Amygdala (tissue), 56 donors: ENCODE results near the gene FERD3L.

ENCODE experiments used
- DNase-seq, 56 donors: peaks; one replicate each; lab custom pipeline; 2025; lab: John Stamatoyannopoulos, UW

FERD3L gene

DNA sequence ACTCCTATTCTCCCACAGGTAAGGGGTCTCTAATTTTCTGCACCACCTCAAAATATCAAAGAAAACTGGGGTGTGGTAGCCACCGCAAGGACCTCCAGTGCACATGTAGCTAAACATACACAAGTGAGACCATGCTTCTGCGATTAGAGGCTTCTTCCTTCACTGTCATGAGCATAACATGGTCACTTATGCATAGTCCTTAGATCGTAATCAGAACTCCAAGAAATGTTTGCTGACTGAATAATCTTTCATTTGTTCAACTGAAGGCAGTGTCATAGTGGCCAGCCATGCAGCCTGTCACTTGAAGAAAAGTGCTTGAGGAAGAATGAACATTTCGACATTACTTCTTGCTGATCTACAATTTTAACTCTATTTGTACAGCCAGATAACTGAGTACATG is 42.3 kb downstream of the FERD3L start:
- DNase-seq: no peak

DNA sequence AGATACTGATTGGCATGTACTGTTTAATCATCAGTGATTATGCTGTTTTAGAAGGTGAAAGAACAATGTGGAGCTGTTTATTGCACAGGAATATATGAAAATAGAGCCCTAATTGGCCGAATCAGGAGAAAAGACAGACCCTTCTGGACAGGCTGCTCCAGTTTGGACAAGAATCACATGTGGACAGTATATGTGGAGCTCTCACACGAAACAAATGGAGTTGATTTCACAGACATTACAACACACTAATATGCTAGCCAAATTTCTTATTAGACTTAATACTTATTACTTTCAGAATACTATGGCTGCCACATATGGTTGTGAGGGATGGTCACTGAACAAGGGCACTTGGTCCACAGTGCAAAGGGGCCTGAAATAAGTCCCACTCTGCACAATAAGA is 43.3 kb downstream of the FERD3L start:
- DNase-seq: no peak

DNA sequence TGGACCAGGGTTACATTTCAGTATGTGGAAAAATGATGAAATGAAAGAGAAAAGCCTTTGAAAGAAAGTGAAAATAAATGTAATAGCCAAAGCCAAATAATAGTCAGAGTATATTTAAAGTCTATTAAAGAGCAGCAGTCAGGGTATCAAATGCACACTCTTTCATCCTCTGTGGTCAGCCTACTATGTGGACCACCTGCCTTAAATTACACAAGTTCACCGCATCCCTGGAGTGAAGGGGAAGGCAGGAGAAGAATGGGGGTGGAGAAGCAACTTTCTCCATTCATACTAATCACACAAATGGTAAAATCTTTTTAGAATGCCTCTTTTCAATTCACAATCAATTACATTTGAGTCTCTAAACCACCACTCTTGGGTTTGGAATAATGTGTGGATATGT is 43.7 kb downstream of the FERD3L start:
- no peak for DNase-seq

DNA sequence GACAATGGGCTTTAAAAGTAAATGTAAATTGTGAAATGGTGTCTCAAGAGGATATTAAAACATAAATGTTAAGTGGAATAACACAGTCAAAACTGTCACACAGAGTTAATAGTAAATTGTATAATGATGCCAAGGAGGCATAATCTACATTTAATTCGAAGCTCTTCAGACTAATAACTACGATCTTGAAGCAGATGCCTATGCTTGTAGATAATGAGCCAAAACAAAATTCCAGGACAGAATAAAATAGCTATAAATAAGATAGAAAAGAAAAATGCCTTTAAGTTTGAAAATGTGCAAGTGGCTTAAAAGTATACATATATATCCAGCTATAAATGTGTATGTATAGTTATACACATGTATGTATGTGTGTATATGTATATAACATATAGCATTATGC is 45.3 kb downstream of the FERD3L start:
- DNase-seq: no peak

DNA sequence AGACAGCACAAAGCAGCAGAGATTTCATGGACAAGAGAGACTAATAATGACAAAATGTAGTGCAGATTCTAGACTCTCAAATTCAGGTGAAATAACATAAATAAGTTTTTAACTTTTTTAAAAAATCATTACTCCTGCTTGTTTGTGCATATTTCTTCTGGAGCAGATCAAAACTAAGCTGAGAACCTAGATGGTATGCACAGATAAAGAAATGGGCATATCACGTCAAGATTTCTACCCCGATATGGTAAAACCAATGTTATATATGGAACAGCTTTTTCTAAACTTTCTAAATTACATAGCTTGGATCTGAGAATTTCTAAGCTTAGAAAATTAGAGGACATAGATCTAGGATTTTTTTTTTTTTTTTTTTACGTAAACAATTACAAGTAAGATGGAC is 46.0 kb downstream of the FERD3L start:
- DNase-seq: no peak

DNA sequence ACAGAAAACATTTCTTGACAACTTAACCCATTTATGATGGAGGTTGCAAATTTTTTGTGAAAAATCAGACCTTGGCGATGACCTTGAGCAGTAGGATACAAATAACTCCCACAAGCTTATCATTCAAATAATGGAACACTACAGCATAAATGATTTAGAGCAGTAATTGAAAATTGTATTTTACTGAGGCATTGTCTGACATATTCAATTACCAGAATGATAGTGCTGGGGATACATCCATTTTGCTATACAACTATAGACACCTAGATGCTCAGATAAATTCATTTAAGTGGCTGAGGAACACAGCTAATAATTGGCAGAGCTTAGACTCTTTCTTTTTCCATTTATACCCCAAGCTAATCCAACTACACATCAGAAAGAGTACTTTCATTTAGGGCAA is 46.7 kb downstream of the FERD3L start:
- no peak for DNase-seq

DNA sequence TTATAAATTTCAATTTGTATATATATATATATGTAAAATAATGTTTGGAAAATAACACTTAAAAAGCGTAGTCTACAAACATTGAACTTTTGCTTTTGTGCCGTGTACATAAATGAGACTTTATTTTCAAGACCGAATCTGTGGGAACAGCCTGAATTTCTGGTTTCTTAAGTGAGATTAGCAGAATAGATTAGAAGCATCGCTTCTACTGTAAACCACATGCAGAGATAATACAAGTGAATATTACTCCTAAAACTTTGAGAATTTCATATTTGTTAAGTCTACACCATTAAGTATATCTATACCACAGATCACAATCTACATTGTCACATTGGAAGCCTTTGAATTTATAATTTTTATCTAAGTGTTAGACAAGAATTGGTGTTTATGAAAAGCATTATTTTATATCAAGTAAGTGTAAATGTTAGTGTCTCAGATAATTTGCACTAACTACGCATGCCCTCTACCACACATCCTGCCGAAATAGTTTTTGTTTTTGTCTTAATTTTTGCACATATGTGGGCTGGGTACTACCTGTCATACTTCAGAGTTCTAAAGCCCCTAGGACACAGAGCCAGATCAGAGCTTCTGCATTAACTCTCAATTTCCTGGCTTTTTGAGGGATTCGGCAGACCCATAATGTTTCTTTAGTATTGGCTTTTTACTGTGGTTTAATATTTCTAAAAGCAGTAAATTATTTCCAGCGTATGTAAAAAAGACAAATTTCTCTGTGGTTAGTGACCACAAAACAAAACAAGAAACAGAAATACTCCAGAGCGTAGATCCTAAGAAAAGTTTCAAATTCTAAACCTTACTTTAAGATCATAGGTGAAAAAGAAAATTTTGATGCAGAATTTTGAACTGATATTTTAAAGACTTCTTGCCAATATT is 47.8 kb downstream of the FERD3L start:
- no peak for DNase-seq

DNA sequence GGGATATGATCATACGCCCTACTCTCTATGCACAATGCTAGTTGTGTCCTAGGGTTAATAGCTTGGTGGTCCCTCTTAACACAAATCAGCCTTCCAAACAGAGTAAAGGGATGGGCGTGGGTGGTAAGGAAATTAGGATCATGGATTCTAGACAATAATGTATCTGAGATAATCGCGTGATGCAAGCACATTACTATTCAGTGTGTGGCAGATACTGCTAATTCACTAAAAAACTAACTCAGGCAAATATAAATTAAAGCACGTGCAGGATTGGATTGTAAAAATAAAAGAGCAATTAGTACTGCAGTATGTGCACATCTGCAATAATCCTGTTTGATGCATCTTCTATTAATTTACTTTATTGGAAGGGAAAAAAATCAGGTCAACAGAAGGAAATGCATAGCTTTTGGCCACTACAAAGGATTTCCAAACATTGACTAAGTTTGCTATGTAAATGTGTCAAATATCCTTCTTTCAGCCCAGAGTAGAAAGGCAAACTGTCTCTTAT is 49.8 kb downstream of the FERD3L start:
- DNase-seq: no peak
